Astrocyte (in vitro differentiated cells and primary cell): ENCODE results near the gene SGCE.

Source experiments
- EZH2 ChIP-seq: IDR thresholded peaks from 2 replicates; pipeline ENCODE4 v1.6.1; 2012; ENCODE audit warnings: mild to moderate bottlenecking, low read length, inconsistent platforms; ENCODE audit not compliant: insufficient read depth
- TF ChIP-seq, protein P1 (sequence below): IDR thresholded peaks from 2 replicates; pipeline ENCODE4 v1.5.1; 2011; ENCODE audit warnings: low read depth, mild to moderate bottlenecking, inconsistent platforms, low read length, moderate library complexity; ENCODE audit not compliant: insufficient read depth

DNA sequence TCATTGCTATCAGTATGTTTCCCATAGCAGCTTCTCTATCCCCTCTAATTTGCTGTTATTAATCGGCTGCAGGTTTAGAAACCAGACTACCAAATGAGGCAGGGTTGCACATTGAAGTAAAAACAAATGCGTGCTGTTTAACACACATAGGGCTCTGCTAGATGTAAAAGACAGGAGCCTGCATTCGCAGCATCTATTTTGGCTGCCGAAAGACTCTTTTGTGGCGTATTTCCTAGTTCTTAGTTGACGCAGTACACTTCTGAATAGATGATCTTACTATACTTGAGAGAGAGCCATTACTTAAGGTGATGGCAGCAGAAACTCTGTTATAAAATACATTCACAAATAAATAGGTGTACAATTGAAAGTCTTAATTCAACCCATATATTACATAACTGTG lies 21.4 kb downstream of the SGCE start:
- TF ChIP-seq, protein P1, sequence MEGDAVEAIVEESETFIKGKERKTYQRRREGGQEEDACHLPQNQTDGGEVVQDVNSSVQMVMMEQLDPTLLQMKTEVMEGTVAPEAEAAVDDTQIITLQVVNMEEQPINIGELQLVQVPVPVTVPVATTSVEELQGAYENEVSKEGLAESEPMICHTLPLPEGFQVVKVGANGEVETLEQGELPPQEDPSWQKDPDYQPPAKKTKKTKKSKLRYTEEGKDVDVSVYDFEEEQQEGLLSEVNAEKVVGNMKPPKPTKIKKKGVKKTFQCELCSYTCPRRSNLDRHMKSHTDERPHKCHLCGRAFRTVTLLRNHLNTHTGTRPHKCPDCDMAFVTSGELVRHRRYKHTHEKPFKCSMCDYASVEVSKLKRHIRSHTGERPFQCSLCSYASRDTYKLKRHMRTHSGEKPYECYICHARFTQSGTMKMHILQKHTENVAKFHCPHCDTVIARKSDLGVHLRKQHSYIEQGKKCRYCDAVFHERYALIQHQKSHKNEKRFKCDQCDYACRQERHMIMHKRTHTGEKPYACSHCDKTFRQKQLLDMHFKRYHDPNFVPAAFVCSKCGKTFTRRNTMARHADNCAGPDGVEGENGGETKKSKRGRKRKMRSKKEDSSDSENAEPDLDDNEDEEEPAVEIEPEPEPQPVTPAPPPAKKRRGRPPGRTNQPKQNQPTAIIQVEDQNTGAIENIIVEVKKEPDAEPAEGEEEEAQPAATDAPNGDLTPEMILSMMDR, result no peak
- TF ChIP-seq EZH2, result no peak
